ENCODE results near the gene CORO1C.
A peak's percentile ranks its signal among the peaks of the same experiment; 100 is the strongest.

Gene CORO1C

DNA sequence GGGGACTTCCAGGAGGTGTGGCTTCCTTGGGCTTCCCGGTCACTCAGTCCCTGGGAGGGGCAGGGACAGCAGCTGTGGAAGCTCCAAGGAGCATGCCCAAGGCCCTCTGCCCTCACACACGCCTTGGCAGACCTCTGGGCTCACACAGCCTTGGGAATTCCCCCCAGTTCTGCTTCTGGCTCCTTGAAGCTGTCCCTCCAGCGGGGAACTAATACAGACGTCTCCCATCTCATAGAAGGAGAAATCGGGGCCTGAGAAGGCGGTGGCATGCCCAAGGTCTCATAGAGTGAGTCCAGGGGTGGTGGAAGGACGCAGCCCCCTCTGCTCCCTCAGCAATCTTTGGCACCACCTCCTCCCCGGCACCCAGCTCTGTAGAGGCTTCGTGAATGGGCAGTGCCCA, 117.8 kb downstream of the CORO1C start:
- DNase-seq, result no peak

DNA sequence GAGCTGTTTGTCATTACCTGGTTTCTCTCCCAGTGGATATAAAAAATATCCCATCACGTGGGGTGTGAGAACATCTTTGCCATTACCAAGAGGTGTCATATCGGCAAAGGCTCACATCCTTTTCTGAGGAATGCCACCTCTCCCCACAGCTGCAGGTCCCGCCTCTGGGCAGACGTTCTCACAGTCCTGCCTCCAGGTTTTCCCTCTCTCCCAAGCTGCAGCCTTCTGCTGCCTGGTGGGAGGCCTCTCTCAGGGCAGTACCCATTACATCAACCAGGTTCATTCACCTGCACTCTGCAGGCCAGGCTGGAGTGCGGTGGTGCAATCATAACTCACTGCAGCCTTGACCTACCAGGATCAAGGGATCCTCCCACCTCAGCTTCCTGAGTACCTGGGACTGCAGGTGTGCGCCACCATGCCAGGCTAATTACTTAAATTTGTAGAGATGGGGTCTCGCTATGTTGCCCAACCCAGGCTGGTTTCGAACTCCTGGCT, 118.5 kb downstream of the CORO1C start:
- DNase-seq, result no peak

GRCh38 chr12:108611884-108612415, 119.4 kb downstream of the CORO1C start:
- peak; percentile 64 to 69 for DNase-seq

- DNase-seq, result no peak
Measured at GRCh38 chr12:108610856-108611605, 120.3 kb downstream of the CORO1C start.

DNA sequence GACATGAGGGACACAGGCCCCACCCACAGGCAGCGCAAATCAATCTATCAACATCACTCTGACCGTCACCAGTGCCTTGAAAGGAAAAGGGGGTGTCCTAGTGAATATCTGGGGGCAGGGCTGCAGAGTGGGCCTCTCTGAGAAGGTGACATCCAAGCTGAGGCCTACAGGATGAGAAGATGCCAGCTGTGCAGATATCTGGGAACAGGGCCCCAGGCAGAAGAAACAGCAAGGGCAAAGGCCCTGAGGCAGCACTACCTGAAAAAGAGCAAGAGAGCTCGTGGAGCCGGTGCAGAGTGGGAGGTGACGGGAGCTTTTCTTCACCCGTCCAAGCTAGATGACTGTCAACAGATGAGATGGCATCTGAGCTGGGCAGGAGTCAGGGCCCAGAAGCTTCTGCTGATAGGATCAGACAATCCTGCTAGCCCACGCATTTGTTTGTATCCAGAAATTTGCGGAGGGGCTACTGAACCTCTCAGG, 120.9 kb downstream of the CORO1C start:
- no peak for DNase-seq

DNA sequence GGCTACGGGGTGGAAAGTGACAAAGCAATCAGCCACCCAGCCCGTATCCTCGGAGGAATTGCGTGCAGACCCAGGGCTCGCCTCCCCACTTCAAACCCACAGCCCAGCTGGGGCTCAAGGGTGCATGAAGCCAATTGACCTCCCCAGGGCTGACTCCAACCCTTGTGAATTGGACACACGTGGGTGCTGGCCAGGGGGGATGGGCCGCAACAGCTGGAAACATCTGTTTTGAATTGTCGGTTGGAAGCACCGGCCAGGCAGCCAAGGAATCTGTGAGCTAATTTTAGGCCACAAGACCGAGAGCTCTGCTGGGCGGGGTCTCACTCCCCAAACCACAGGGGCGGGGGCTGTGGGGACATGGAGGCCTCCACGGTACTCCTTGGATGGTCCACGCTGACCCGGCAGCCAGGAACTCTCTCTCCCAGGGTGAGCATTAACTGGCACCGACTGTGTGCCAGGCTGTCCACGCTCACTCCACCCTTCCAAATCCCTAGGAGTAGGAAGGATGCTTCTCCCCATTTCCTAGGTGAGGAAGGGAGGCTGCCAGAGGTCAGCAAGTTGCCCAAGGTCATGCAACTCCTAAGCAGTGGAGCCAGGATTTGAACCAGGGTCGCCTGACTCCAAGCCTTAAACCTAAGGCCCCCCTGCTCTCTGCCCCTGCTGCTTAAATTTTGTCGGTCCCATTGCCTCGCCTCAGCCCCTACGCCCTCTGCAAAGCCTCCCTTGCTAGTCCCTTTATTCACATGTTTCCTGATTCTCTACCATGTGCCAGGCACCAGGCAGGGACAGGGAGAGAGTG, 121.6 kb downstream of the CORO1C start:
- no peak for DNase-seq

- no peak for DNase-seq
Measured at GRCh38 chr12:108608616-108609015, 122.7 kb downstream of the CORO1C start.

- DNase-seq, result no peak
Measured at GRCh38 chr12:108607981-108608600, 123.2 kb downstream of the CORO1C start.

DNA sequence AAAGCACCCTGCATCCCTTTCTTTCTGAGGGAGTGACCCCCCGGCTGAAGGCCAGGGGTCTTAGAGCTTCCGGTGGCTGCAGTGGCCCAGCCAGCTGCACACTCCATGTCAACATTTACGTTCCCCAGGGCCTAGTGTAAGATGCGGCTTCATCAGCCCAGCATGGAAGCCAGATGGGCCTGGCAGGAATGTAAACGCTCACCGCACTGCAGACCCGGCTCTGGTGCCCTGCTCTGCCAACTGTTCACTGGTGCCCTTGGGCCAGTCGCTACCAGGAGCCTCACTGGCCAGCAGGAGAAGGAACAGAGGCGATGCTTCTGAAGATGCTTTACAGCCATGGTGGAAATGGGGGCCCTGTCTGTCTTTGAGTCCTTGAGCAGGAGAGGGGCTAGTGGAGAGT, 124.8 kb downstream of the CORO1C start:
- DNase-seq, result no peak

DNA sequence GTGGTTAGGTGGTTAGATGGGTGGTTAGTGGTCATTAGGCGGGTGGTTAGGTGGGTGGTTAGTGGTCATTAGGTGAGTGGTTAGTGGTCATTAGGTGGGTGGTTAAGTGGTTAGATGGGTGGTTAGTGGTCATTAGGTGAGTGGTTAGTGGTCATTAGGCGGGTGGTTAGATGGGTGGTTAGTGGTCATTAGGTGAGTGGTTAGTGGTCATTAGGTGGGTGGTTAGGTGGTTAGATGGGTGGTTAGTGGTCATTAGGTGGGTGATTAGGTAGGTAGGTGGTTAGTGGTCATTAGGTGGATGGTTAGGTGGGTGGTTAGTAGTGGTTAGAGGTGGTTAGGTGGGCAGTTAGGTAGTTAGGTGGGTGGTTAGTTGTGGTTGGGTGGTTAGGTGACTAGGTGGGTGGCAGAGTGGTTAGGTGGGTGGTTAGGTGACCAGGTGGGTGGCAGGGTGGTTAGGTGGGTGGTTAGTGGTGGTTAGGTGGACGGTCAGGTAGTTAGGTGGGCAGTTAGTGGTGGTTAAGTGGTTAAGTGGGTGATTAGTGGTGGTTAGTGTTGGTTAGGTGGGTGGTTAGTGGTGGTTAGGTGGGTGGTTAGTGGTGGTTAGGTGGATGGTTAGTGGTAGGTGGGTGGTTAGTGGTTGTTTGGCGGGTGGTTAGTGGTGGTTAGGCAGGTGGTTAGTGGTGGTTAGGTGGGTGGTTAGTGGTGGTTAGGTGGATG, 125.5 kb downstream of the CORO1C start:
- DNase-seq, result no peak

DNA sequence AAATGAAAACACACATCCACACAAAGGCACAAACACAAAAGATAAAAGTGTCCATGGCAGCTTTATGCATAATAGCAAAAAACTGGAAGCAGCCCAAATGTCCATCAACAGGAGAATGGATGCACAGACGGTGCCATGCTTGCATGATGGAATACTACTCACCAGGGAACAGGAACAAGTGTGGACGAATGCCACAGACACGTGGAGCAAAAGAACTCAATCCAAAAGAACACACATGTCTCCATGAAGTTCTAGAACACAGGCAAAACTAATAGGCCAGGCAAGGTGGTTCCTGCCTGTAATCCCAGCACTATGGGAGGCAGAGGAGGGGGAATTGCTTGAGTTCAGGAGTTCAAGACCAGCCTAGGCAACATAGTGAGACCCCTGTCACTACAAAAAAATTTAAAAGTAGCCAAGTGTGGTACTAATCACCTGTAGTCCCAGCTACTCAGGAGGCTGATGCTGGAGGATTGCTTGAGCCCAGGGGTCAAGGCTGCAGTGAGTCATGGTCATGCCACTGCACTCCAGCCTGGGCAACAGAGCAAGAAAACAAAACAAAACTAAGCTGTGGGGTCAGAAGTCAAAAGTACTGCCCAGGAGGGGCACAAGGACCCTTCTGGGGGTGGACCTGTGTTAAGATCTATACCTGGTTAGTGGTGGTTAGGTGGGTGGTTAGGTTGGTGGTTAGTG, 126.2 kb downstream of the CORO1C start:
- DNase-seq, result no peak

- no peak for DNase-seq
Measured at GRCh38 chr12:108604208-108604941, 126.9 kb downstream of the CORO1C start.

DNA sequence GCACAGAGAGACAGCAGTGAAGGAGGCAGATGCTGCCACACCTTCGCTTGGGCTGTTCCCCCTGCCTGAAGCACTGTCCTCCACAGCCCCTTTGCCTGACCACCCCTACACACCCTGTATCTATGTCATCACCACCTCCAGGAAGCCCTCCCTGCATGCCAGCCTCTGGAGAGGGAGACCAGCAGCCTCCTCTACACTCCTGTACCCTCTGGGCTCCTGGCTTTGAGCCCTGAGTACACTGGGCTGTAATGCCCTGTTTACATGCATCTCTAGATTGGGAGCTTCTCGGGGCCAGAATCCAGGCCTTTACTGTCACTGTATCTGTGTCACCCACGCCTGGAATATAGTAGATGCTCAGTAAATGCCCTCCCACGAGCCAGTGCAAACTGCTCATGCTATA, 127.6 kb downstream of the CORO1C start:
- no peak for DNase-seq

DNA sequence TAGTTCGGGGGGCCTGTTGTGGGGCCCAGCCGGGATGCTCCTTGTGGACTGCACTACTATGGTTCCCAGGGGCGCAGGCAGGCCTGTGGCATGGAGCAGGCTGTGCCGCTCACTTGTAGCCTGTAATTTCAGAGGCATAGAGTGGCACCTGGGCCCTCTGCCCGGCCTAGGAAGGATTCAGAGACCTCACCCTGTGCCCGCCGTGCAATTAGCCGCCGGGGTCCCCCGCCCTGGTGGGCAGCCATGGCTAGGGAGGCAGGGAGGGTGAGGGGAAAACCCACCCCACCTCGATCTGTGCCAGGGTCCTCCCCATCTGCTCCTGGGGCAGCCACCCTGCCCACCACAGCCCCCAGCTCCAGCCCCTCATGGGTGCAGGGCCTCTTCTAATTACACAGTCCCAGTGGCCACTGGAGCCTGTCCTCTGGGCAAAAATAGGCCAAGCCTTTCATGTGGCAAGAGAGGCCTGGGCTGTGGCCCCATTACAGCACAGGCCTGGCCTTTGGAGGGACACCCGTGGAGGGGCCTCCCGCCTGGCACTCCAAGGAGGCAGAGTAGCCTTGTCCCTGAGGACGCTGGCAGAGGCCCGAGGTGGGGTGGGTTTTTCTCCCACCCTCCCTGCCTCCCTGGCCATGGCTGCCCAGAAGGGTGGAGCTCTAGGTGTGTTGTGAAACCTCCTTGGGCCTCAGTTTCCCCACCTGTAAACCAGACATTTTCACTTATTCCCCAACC, 128.2 kb downstream of the CORO1C start:
- no peak for DNase-seq

- no peak for DNase-seq
Measured at GRCh38 chr12:108602209-108602705, 129.1 kb downstream of the CORO1C start.

DNA sequence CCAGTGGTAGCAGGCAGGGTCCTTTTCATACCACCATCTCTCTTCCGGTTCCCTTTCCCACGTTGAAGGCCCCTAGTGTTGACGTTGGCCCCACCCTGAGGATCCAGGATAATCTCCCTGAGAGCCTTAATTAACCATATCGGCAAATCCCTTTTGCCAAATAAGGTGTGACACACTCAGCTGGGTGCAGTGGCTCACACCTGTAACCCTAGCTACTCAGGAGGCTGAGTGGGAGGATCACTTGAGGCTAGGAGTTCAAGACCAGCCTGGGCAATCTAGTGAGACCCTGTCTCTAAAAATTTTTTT, 130.7 kb downstream of the CORO1C start:
- DNase-seq, result no peak

GRCh38 chr12:108599948-108600701, 131.2 kb downstream of the CORO1C start:
- DNase-seq, result no peak

- DNase-seq, result no peak
Measured at GRCh38 chr12:108599541-108599940, 131.8 kb downstream of the CORO1C start.

DNA sequence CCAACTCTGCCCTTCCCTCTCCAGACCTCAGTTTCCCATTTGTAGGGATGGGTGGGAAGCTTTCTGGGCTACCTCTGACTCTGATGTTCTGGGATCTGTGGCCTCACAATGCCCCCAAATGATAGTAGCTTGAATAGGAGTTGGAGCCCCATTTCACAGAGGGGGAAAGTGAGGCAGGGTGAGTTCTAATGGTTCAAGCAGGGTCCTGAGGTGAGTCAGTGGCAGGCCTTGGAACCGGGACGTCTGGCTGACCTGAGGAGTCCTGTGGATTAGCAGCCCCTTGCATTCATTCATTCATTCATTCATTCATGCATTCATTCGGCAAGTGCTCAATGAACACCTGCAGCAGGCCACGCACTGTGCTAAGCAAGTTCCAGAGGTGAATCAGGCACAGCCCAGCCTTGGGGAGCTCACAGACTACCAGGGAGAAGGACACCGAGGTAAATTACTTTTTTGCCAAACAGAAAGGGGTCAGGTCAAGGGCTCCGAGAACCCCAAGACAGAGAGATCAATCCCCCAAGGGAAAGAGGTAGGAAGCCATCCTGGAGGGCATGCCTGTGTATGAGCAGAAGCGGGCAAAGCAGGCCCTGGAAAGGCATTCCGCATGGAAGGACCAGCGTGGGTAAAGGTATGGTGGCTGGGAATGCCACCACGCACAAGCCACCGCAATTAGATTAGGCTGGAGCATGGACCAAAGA, 132.6 kb downstream of the CORO1C start:
- no peak for DNase-seq

All from stimulated activated CD4-positive, alpha-beta T cell treated with anti-CD3 and anti-CD28 coated beads, Interleukin-2, amount 100 ng/mL, for 24 hours (primary cell).